ENCODE measurements around the gene FPR1. TPM values are rescaled to one million over a fixed set of nuclear protein-coding genes. Genes with fewer than 3 reads are reported as not detected.

FPR1 gene
- total RNA-seq, 1 donor from 2014 or later: 7.8 TPM

DNA sequence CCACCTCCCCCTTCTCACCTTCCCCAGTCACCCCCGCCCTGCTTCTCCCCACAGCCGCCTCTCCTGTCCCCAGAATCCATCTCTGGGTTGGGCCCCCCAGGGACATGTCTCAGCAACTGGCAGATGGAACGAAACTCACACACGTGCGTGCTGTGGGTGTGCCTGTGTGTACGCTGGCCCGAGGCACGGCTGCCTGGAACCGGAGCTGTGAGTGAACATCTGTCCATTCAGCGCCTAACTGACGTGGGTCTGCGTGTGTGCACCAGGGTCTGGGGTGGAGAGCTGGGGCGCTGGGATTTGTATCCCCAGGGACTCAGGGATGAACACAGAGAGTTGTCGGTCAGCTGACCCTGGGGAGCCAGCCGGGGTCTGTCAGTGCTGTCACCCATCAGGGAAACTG lies 27.1 kb downstream of the FPR1 start:
- H3K27ac ChIP-seq (ENCODE audit: low read depth, low read length): peak overlapping the region; percentile 19
- peaks cover 30 to 55% (median 32%) of the 10 kb centered on the region in 3 donors for H3K27me3 ChIP-seq (ENCODE audit: control insufficient read depth in 3 of 3, insufficient read depth in 3 of 3, low read length in 3 of 3)
- H3K9ac ChIP-seq (ENCODE audit: low read depth in 1 of 3, low read length in 3 of 3): no peak overlapping the region
- no peak overlapping the region for H3K4me3 ChIP-seq (ENCODE audit: low read length in 3 of 3)
- no peaks in the 10 kb centered on the region for H3K9me3 ChIP-seq (ENCODE audit: control insufficient read depth in 3 of 3, low read length in 3 of 3)
- H3K36me3 ChIP-seq (ENCODE audit: control insufficient read depth in 3 of 3, insufficient read depth in 3 of 3, low read length in 3 of 3): no peaks in the 10 kb centered on the region
- H3K4me1 ChIP-seq (ENCODE audit: control insufficient read depth in 3 of 3, insufficient read depth in 3 of 3, low read length in 3 of 3): no peaks in the 10 kb centered on the region

DNA sequence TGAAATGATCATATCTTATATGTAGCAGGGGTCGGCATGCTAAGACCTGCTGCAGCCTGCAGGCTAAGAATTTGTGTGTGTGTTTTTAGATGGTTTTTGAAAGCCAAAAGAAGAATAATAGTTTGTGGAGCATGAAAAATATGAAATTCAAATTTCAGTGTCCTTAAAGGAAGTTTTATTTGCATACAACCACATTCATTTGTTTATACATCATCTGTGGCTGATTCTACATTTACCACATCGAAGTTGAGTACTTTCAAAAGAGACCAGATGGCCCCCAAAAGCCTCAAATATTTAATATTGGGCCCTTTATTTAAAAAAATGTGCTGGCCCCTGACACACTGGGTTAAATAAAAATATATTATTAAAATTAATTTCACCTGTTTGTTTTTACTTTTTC lies 29.2 kb downstream of the FPR1 start:
- H3K27me3 ChIP-seq (ENCODE audit: control insufficient read depth in 3 of 3, insufficient read depth in 3 of 3, low read length in 3 of 3): peaks cover 31 to 60% (median 35%) of the 10 kb centered on the region in 3 donors
- no peak overlapping the region for H3K4me3 ChIP-seq (ENCODE audit: low read length in 3 of 3)

DNA sequence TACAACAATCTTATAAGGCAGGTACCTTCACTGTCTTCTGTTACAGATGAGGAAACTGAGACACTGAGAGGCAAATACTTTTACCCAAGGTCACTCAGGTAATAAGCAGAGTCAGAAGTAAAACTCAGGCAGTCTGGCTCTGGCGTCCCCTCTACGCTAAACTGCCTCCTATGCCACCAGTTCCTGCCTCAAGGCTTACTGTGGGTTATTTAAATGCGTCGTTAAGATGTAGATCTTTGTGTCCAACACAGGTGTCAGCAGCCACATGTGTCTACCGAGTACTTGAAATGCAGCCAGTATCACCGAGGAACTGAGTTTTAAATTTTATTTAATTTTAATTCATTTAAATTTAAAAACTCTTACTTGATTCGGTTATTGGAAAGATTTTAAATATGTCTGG lies 29.8 kb downstream of the FPR1 start:
- Histone ChIP-seq H3K4me3 (ENCODE audit: low read length in 3 of 3) (no peak overlapping the region), H3K36me3 (ENCODE audit: control insufficient read depth in 3 of 3, insufficient read depth in 3 of 3, low read length in 3 of 3) (no peaks in the 10 kb centered on the region), H3K4me1 (ENCODE audit: control insufficient read depth in 3 of 3, insufficient read depth in 3 of 3, low read length in 3 of 3) (peaks cover 0 to 3% (median 0%) of the 10 kb centered on the region in 3 donors), H3K9me3 (ENCODE audit: control insufficient read depth in 3 of 3, low read length in 3 of 3) (no peaks in the 10 kb centered on the region), H3K27me3 (ENCODE audit: control insufficient read depth in 3 of 3, insufficient read depth in 3 of 3, low read length in 3 of 3) (peaks cover 27 to 55% (median 33%) of the 10 kb centered on the region in 3 donors), H3K9ac (ENCODE audit: low read depth in 1 of 3, low read length in 3 of 3) (no peak overlapping the region), H3K27ac (ENCODE audit: low read depth, low read length) (no peak overlapping the region)

More for the DNA sequence above, 29.2 kb downstream of the FPR1 start:
- H3K9ac ChIP-seq (ENCODE audit: low read depth in 1 of 3, low read length in 3 of 3): no peak overlapping the region
- peaks cover 0 to 3% (median 0%) of the 10 kb centered on the region in 3 donors for H3K4me1 ChIP-seq (ENCODE audit: control insufficient read depth in 3 of 3, insufficient read depth in 3 of 3, low read length in 3 of 3)
- no peaks in the 10 kb centered on the region for H3K36me3 ChIP-seq (ENCODE audit: control insufficient read depth in 3 of 3, insufficient read depth in 3 of 3, low read length in 3 of 3)
- no peak overlapping the region for H3K27ac ChIP-seq (ENCODE audit: low read depth, low read length)
- H3K9me3 ChIP-seq (ENCODE audit: control insufficient read depth in 3 of 3, low read length in 3 of 3): no peaks in the 10 kb centered on the region

- Histone ChIP-seq H3K27me3 (ENCODE audit: control insufficient read depth in 3 of 3, insufficient read depth in 3 of 3, low read length in 3 of 3) (peaks cover 29 to 43% (median 33%) of the 10 kb centered on the region in 3 donors), H3K4me1 (ENCODE audit: control insufficient read depth in 3 of 3, insufficient read depth in 3 of 3, low read length in 3 of 3) (peaks cover 0 to 3% (median 0%) of the 10 kb centered on the region in 3 donors), H3K27ac (ENCODE audit: low read depth, low read length) (no peak overlapping the region), H3K9ac (ENCODE audit: low read depth in 1 of 3, low read length in 3 of 3) (no peak overlapping the region), H3K4me3 (ENCODE audit: low read length in 3 of 3) (no peak overlapping the region), H3K36me3 (ENCODE audit: control insufficient read depth in 3 of 3, insufficient read depth in 3 of 3, low read length in 3 of 3) (no peaks in the 10 kb centered on the region), H3K9me3 (ENCODE audit: control insufficient read depth in 3 of 3, low read length in 3 of 3) (no peaks in the 10 kb centered on the region)
These were observed 32.3 kb downstream of the FPR1 start for GRCh38 chr19:51719251-51719988.

DNA sequence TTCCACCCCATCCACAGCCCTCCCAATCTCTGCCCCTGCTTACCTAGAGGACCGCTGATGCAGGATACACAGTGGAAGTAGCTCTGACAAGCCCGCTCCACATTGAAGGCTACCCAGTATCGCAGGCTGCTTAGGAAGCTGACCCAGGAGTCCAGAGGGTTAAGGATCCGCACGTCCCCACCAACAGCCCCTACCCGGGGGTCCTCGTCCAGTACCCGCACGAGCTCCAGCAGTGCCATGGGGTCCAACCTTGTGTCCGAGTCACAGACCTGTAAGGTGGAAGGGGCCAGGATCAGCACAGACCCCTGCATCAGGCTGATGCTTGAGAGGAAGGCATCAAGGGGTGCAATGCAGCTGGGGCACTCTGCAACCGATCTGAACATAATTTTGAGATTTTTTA lies 34.8 kb downstream of the FPR1 start:
- H3K4me3 ChIP-seq (ENCODE audit: low read length in 3 of 3): no peak overlapping the region
- H3K9me3 ChIP-seq (ENCODE audit: control insufficient read depth in 3 of 3, low read length in 3 of 3): no peaks in the 10 kb centered on the region
- no peak overlapping the region for H3K27ac ChIP-seq (ENCODE audit: low read depth, low read length)
- peaks cover 19 to 34% (median 28%) of the 10 kb centered on the region in 3 donors for H3K27me3 ChIP-seq (ENCODE audit: control insufficient read depth in 3 of 3, insufficient read depth in 3 of 3, low read length in 3 of 3)
- H3K4me1 ChIP-seq (ENCODE audit: control insufficient read depth in 3 of 3, insufficient read depth in 3 of 3, low read length in 3 of 3): peaks cover 0 to 3% (median 0%) of the 10 kb centered on the region in 3 donors
- H3K36me3 ChIP-seq (ENCODE audit: control insufficient read depth in 3 of 3, insufficient read depth in 3 of 3, low read length in 3 of 3): no peaks in the 10 kb centered on the region
- H3K9ac ChIP-seq (ENCODE audit: low read depth in 1 of 3, low read length in 3 of 3): no peak overlapping the region

DNA sequence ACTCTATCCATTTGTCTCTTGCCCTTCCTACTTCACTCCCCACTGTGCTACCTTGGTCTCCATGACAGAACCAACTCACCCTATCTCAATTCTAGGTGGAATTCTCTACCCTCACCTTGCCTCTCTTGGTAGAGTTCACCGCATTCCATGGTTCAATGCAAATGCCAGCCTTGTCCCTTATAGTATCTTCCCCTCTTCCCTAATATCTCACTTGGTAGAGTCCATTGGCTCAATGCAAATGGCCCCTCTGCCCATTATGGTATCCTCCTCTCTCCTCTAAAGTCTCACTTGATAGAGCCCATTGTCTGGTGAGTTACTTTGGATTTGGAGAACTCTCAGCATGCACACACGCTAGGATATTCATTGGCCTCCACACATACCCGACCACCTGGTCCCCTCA lies 35.8 kb downstream of the FPR1 start:
- Histone ChIP-seq H3K9ac (ENCODE audit: low read depth in 1 of 3, low read length in 3 of 3) (no peak overlapping the region), H3K36me3 (ENCODE audit: control insufficient read depth in 3 of 3, insufficient read depth in 3 of 3, low read length in 3 of 3) (no peaks in the 10 kb centered on the region), H3K4me3 (ENCODE audit: low read length in 3 of 3) (no peak overlapping the region), H3K9me3 (ENCODE audit: control insufficient read depth in 3 of 3, low read length in 3 of 3) (no peaks in the 10 kb centered on the region), H3K27ac (ENCODE audit: low read depth, low read length) (no peak overlapping the region), H3K27me3 (ENCODE audit: control insufficient read depth in 3 of 3, insufficient read depth in 3 of 3, low read length in 3 of 3) (peaks cover 16 to 27% (median 21%) of the 10 kb centered on the region in 3 donors), H3K4me1 (ENCODE audit: control insufficient read depth in 3 of 3, insufficient read depth in 3 of 3, low read length in 3 of 3) (peaks cover 0 to 3% (median 0%) of the 10 kb centered on the region in 3 donors)

DNA sequence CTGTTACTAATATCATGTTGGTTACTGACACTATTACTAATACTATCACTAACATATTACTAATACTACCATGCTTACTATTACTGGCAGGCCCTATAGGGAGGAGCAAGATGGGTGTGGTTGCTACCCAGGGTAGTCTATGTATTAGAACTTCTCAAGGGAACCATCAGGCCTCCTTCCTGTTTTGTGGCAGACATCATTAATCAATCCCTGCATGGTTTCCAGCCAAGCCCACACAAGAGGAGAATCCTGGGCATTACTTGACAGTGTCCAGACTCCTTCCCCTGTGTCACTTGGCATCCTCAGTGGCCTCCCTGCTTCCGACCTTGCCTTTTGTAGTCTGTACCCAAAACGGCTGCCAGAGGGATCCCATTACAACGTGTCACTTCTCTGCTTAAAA lies 36.8 kb downstream of the FPR1 start:
- H3K36me3 ChIP-seq (ENCODE audit: control insufficient read depth in 3 of 3, insufficient read depth in 3 of 3, low read length in 3 of 3): no peaks in the 10 kb centered on the region
- no peak overlapping the region for H3K4me3 ChIP-seq (ENCODE audit: low read length in 3 of 3)
- no peak overlapping the region for H3K27ac ChIP-seq (ENCODE audit: low read depth, low read length)
- H3K9me3 ChIP-seq (ENCODE audit: control insufficient read depth in 3 of 3, low read length in 3 of 3): no peaks in the 10 kb centered on the region
- H3K4me1 ChIP-seq (ENCODE audit: control insufficient read depth in 3 of 3, insufficient read depth in 3 of 3, low read length in 3 of 3): peaks cover 0 to 3% (median 0%) of the 10 kb centered on the region in 3 donors
- peaks cover 9 to 21% (median 19%) of the 10 kb centered on the region in 3 donors for H3K27me3 ChIP-seq (ENCODE audit: control insufficient read depth in 3 of 3, insufficient read depth in 3 of 3, low read length in 3 of 3)
- no peak overlapping the region for H3K9ac ChIP-seq (ENCODE audit: low read depth in 1 of 3, low read length in 3 of 3)

- no peak overlapping the region for H3K4me3 ChIP-seq (ENCODE audit: low read length in 3 of 3)
- H3K27me3 ChIP-seq (ENCODE audit: control insufficient read depth in 3 of 3, insufficient read depth in 3 of 3, low read length in 3 of 3): peaks cover 0 to 9% (median 8%) of the 10 kb centered on the region in 3 donors
- no peaks in the 10 kb centered on the region for H3K36me3 ChIP-seq (ENCODE audit: control insufficient read depth in 3 of 3, insufficient read depth in 3 of 3, low read length in 3 of 3)
- H3K9me3 ChIP-seq (ENCODE audit: control insufficient read depth in 3 of 3, low read length in 3 of 3): no peaks in the 10 kb centered on the region
- no peak overlapping the region for H3K27ac ChIP-seq (ENCODE audit: low read depth, low read length)
- H3K9ac ChIP-seq (ENCODE audit: low read depth in 1 of 3, low read length in 3 of 3): no peak overlapping the region
- no peaks in the 10 kb centered on the region for H3K4me1 ChIP-seq (ENCODE audit: control insufficient read depth in 3 of 3, insufficient read depth in 3 of 3, low read length in 3 of 3)
These were observed 38.1 kb downstream of the FPR1 start for GRCh38 chr19:51713319-51714285.

DNA sequence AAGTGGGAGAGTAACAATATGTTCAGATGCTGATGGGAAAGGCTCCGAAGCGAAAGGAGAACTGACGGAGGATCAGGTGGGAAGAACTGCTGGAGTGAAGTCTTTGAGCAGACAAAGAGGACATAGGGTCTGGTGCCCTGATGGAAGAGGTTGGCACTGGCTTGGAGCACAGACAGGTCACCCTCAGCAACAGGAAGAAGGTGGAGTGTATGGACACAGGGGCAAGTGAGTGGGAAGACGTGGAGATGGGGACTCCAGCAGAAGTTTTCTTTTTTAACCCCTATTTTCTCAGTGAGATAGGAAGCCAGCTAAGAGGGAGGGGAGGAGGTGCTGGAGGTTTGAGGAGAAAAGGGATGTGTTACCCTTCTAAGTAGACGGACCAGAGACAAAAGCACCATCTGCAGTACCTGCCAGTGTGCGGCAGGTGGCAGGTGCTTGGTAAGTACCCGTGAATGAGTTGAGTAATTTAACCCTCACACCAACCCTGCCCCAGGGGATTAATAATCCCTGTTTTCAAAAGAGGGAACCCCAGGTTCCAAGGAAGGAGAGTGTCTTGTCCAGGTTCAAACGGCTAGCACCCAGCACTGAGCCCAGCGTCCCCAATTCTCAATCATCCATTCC lies 39.1 kb downstream of the FPR1 start:
- Histone ChIP-seq H3K27ac (ENCODE audit: low read depth, low read length) (no peak overlapping the region), H3K36me3 (ENCODE audit: control insufficient read depth in 3 of 3, insufficient read depth in 3 of 3, low read length in 3 of 3) (no peaks in the 10 kb centered on the region), H3K9me3 (ENCODE audit: control insufficient read depth in 3 of 3, low read length in 3 of 3) (no peaks in the 10 kb centered on the region), H3K4me1 (ENCODE audit: control insufficient read depth in 3 of 3, insufficient read depth in 3 of 3, low read length in 3 of 3) (no peaks in the 10 kb centered on the region), H3K4me3 (ENCODE audit: low read length in 3 of 3) (no peak overlapping the region), H3K27me3 (ENCODE audit: control insufficient read depth in 3 of 3, insufficient read depth in 3 of 3, low read length in 3 of 3) (peaks cover 0 to 8% (median 5%) of the 10 kb centered on the region in 3 donors), H3K9ac (ENCODE audit: low read depth in 1 of 3, low read length in 3 of 3) (no peak overlapping the region)
